ENCODE measurements around the gene CRYBA2.

DNA sequence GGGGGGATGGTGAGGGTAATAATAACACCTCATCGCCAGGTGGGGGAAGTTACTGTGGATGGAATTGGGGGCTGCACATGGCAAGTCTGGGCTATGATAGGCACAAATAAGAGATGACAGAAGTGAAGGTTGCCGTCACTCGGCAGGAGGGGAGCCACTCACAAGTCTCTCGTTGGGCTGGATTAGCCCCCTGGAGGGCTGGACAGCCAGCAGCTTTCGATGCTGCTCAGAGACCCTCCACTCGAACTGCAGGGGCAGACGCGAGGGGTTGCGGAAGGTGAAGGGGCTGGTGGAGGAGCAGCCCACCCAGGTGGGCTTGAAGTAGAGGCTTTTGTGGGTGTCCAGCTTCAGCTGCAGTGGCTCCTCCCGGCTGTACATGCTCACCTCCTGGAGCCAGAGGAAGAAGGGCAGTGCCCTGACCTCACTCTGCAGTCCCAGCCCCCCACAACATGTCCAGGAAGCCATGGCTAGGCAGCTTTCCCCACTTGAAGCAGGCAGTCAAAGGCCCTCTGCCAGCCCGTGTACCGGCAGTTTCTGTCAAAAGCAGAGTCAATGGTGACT is 29.9 kb upstream of the CRYBA2 start:
- TF ChIP-seq EZH2 (IDR thresholded peaks at IDR 0.05; ENCODE audit: insufficient read depth, poor library complexity, severe bottlenecking) (no peak), EZH2phosphoT487 (IDR thresholded peaks at IDR 0.05; ENCODE audit: insufficient read depth, low read depth) (no peak)
